Gastroesophageal sphincter (tissue), 3 donors: Measurements from ENCODE around the gene CALHM3.

ENCODE experiments used
- CTCF ChIP-seq, 4 experiments: fragments of 200-600 bp in 2 of 4; fragments of 450-650 bp in 2 of 4; sonication (generic) in 1 of 4; IDR thresholded peaks; one replicate each; pipeline ENCODE4 v1.5.1; 2017 to 2019; ENCODE audit warnings: antibody characterized with exemption in 4 of 4, mild to moderate bottlenecking in 2 of 4, moderate library complexity in 2 of 4
- POLR2A ChIP-seq, 2 donors: fragments of 450-650 bp; IDR thresholded peaks; one replicate each; pipeline ENCODE4 v1.6.1; 2017; ENCODE audit warnings: antibody characterized with exemption in 2 of 2, mild to moderate bottlenecking in 2 of 2, moderate library complexity in 1 of 2
- POLR2AphosphoS5 ChIP-seq: sonication (generic); formaldehyde crosslinking; IDR thresholded peaks from one replicate; pipeline ENCODE4 v1.6.1; 2017; ENCODE audit warnings: antibody characterized with exemption

- TF ChIP-seq CTCF (IDR thresholded peaks at IDR 0.05) = no peak
- TF ChIP-seq POLR2AphosphoS5 = no peak
- TF ChIP-seq POLR2A (IDR thresholded peaks at IDR 0.05) = no peak
Measured at GRCh38 chr10:103441611-103442010, 37.4 kb downstream of the CALHM3 start.
